HG02870 (cell line): ENCODE measurements around the gene CHORDC1.
"Not testable (repeated sequence)": the region's sequence is repeated elsewhere in the genome, so short reads cannot be mapped to it uniquely, and the experiment has no call there.

Source experiments
- ATAC-seq: cut with Tn5 transposase; IDR thresholded peaks from one replicate; pipeline ENCODE4 v1.9.1; 2021; ENCODE audit warnings: mild to moderate bottlenecking, moderate library complexity; ENCODE audit not compliant: unreplicated experiment

CHORDC1 gene

GRCh38 chr11:90222459-90223247, at the start of gene CHORDC1:
CHORDC1 (minus strand) TSS chr11:90223049; CDS start chr11:90222954, 95 bp downstream.
- ATAC-seq = peak; percentile 85

GRCh38 chr11:90257158-90257525, 34.3 kb upstream of the CHORDC1 start:
- no peak for ATAC-seq

- ATAC-seq = no peak
Measured at GRCh38 chr11:90256404-90257157, 33.7 kb upstream of the CHORDC1 start.

GRCh38 chr11:90254065-90254464, 31.2 kb upstream of the CHORDC1 start:
- ATAC-seq = no peak

GRCh38 chr11:90252053-90252452, 29.2 kb upstream of the CHORDC1 start:
- ATAC-seq = no peak

- peak; percentile 41 for ATAC-seq
Measured at GRCh38 chr11:90251599-90251998, 28.8 kb upstream of the CHORDC1 start.

GRCh38 chr11:90250970-90251369, 28.1 kb upstream of the CHORDC1 start:
- peak; percentile 72 for ATAC-seq

GRCh38 chr11:90246468-90246867, 23.6 kb upstream of the CHORDC1 start:
- ATAC-seq = no peak

GRCh38 chr11:90243534-90243933, 20.7 kb upstream of the CHORDC1 start:
- no peak for ATAC-seq

- ATAC-seq = no peak
Measured at GRCh38 chr11:90242894-90243416, 20.1 kb upstream of the CHORDC1 start.

GRCh38 chr11:90241414-90241813, 18.6 kb upstream of the CHORDC1 start:
- no peak for ATAC-seq

- not testable (repeated sequence) for ATAC-seq
Measured at GRCh38 chr11:90239967-90240636, 17.3 kb upstream of the CHORDC1 start.

GRCh38 chr11:90237004-90237403, 14.2 kb upstream of the CHORDC1 start:
- no peak for ATAC-seq

- no peak for ATAC-seq
Measured at GRCh38 chr11:90235526-90235925, 12.7 kb upstream of the CHORDC1 start.

GRCh38 chr11:90234977-90235376, 12.1 kb upstream of the CHORDC1 start:
- ATAC-seq = no peak

GRCh38 chr11:90229791-90230190, 6.9 kb upstream of the CHORDC1 start:
- ATAC-seq = no peak

GRCh38 chr11:90228056-90228455, 5.2 kb upstream of the CHORDC1 start:
- no peak for ATAC-seq

GRCh38 chr11:90223248-90223585, 368 bp upstream of the CHORDC1 start:
- ATAC-seq = peak; percentile 45

GRCh38 chr11:90221803-90222458, 918 bp downstream of the CHORDC1 start:
- ATAC-seq = peak; percentile 7

GRCh38 chr11:90220391-90220790, 2.5 kb downstream of the CHORDC1 start:
- ATAC-seq = peak; percentile 28

- ATAC-seq = no peak
Measured at GRCh38 chr11:90219438-90219837, 3.4 kb downstream of the CHORDC1 start.
